ENCODE results near the gene MED27. TPM values are rescaled to one million over a fixed set of nuclear protein-coding genes. Genes with fewer than 3 reads are reported as not detected.

MED27 gene
- total RNA-seq, 4 donors from 2014 or later: 12.9 to 21.8 (median 20.0) TPM

- peaks cover 0 to 43% (median 2%) of the 10 kb centered on the region in 4 donors for H3K27me3 ChIP-seq
- H3K4me3 ChIP-seq: no peak overlapping the region
- H3K36me3 ChIP-seq: no peaks in the 10 kb centered on the region
- intact Hi-C loops (cut with DNase I): no loop called here
- no peak overlapping the region for H3K27ac ChIP-seq (replicated peaks in 1 of 4)
- no peak for DNase-seq (ENCODE audit: extremely low spot score)
- TF ChIP-seq EP300 (IDR thresholded peaks at IDR 0.05): no peak
- TF ChIP-seq POLR2A (IDR thresholded peaks at IDR 0.05; ENCODE audit: low read depth): no peak
- TF ChIP-seq POLR2AphosphoS5 (IDR thresholded peaks at IDR 0.05): no peak
- no peak for TF ChIP-seq CTCF (IDR thresholded peaks at IDR 0.05)
- no peaks in the 10 kb centered on the region for H3K4me1 ChIP-seq
- no peaks in the 10 kb centered on the region for H3K9me3 ChIP-seq
- 68% methylated on average over 7 of the region's 7 CpGs for WGBS
These were observed 19.5 kb upstream of the MED27 start for GRCh38 chr9:132099167-132099566.

- no peak overlapping the region for H3K4me3 ChIP-seq
- DNase-seq (ENCODE audit: extremely low spot score): no peak
- no peaks in the 10 kb centered on the region for H3K36me3 ChIP-seq
- H3K27me3 ChIP-seq: peaks cover 0 to 26% (median 2%) of the 10 kb centered on the region in 4 donors
- TF ChIP-seq POLR2AphosphoS5 (IDR thresholded peaks at IDR 0.05): no peak
- no peak for TF ChIP-seq CTCF (IDR thresholded peaks at IDR 0.05)
- no peak for TF ChIP-seq POLR2A (IDR thresholded peaks at IDR 0.05; ENCODE audit: low read depth)
- no peak for TF ChIP-seq EP300 (IDR thresholded peaks at IDR 0.05)
- 39% methylated on average over 2 of the region's 2 CpGs for WGBS
- H3K27ac ChIP-seq (replicated peaks in 1 of 4): no peak overlapping the region
- intact Hi-C loops (cut with DNase I): no loop called here
- no peaks in the 10 kb centered on the region for H3K9me3 ChIP-seq
- H3K4me1 ChIP-seq: no peaks in the 10 kb centered on the region
These were observed 14.7 kb upstream of the MED27 start for GRCh38 chr9:132094314-132094791.

GRCh38 chr9:132090771-132091170, 11.1 kb upstream of the MED27 start:
- peaks cover 0 to 18% (median 0%) of the 10 kb centered on the region in 4 donors for H3K27me3 ChIP-seq
- H3K27ac ChIP-seq (replicated peaks in 1 of 4): no peak overlapping the region
- no peaks in the 10 kb centered on the region for H3K9me3 ChIP-seq
- intact Hi-C loops (cut with DNase I): no loop called here
- no peaks in the 10 kb centered on the region for H3K4me1 ChIP-seq
- WGBS: 77% methylated on average over 5 of the region's 5 CpGs
- no peak overlapping the region for H3K4me3 ChIP-seq
- no peak for TF ChIP-seq EP300 (IDR thresholded peaks at IDR 0.05)
- no peak for TF ChIP-seq POLR2A (IDR thresholded peaks at IDR 0.05; ENCODE audit: low read depth)
- no peak for TF ChIP-seq CTCF (IDR thresholded peaks at IDR 0.05)
- no peak for TF ChIP-seq POLR2AphosphoS5 (IDR thresholded peaks at IDR 0.05)
- DNase-seq (ENCODE audit: extremely low spot score): no peak
- H3K36me3 ChIP-seq: no peaks in the 10 kb centered on the region

DNA sequence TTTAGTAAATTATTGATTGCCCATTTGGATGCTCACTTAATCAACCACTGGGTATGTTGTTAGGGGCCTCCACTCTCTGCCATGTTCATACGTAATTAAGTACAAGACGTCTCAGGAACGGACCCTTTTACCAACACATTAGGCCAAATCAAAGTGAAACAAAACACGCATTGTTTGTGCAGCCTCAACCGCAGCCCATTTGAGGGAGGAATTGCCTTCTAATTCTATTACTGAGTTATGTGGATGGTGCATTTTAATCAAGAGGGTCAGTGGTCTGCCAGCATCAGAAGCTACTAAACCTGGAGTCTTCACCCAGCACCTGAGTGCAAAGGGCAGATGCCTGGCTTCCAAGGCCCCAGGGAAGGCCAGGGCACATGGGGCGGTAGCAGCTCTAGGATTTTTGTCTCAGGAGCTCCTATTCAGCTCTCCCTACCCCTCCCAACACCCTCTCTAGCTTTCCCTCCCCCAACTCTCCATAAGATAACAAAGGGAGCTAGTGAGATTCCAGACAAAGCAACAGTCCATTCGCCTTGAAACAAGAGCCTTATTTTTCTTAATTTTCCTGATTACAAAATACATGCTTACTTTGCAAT, 7.9 kb upstream of the MED27 start:
- intact Hi-C loops (cut with DNase I): loop anchor here (10.0 kb wide), 1 partner anchor 147 kb away; no protein-coding TSS in a partner anchor

More for the DNA sequence above, 7.9 kb upstream of the MED27 start:
- DNase-seq (ENCODE audit: extremely low spot score): no peak
- 85% methylated on average over 7 of the region's 7 CpGs for WGBS
- no peaks in the 10 kb centered on the region for H3K36me3 ChIP-seq
- TF ChIP-seq POLR2A (IDR thresholded peaks at IDR 0.05; ENCODE audit: low read depth) (no peak), POLR2AphosphoS5 (IDR thresholded peaks at IDR 0.05) (no peak), EP300 (IDR thresholded peaks at IDR 0.05) (no peak), CTCF (IDR thresholded peaks at IDR 0.05) (no peak)
- H3K27ac ChIP-seq (replicated peaks in 1 of 4): no peak overlapping the region
- H3K4me3 ChIP-seq: no peak overlapping the region
- H3K4me1 ChIP-seq: no peaks in the 10 kb centered on the region
- H3K9me3 ChIP-seq: no peaks in the 10 kb centered on the region
- H3K27me3 ChIP-seq: peaks cover 0 to 25% (median 0%) of the 10 kb centered on the region in 4 donors
